K562 (cell line): ENCODE measurements around the gene HOXB3. TPM values are rescaled to one million over a fixed set of nuclear protein-coding genes. Genes with fewer than 3 reads are reported as not detected.

Source experiments
- ATAC-seq: fragments of 200-7000 bp; cut with Tn5 transposase; 3 replicates; pipeline ENCODE4 v1.9.1; 2020; ENCODE audit warnings: moderate library complexity
- BruUV-seq: library from RNA; stranded (reverse); fragments of 400-500 nt; replicated peaks from 2 replicates; lab custom pipeline; 2021; lab: Mats Ljungman, UMichigan
- CTCF ChIA-PET: fragments of 300-600 bp; formaldehyde crosslinking; extraction: SDS; loops from one replicate; lab custom pipeline; 2021; ENCODE audit warnings: low intra/inter-chr PET ratio; lab: Yijun Ruan, JAX
- POLR2A ChIA-PET: fragments of 300-600, 350-650 bp; sonication (Branson Sonifier 250); formaldehyde crosslinking; extraction: SDS; loops from one replicate; lab custom pipeline; 2021; ENCODE audit warnings: antibody characterized with exemption, inconsistent platforms; lab: Yijun Ruan, JAX
- DNase-seq, 4 experiments: peaks; one replicate each; pipeline versions ENCODE4 v3.0.0 to v3.0.0-alpha.2; 2011 to 2018; ENCODE audit warnings: low spot score in 3 of 4, mixed read lengths in 3 of 4; ENCODE audit errors: extremely low read depth in 1 of 4
- FAIRE-seq: peaks from 2 replicates; lab custom pipeline; 2011; peaks lifted over from hg19 to GRCh38; lab: Jason Lieb, UNC
- H2AFZ ChIP-seq: 2 replicates; pipeline ENCODE4 v1.6.0; 2011; ENCODE audit warnings: low read depth, low read length, control low read depth, inconsistent platforms
- H3K27ac ChIP-seq: fragments of 200-600 bp; 3 replicates; pipeline ENCODE4 v1.8.0; 2011; ENCODE audit warnings: low read depth, mild to moderate bottlenecking, control low read depth, inconsistent platforms, low read length, moderate library complexity, mixed read lengths; ENCODE audit errors: extremely low read depth
- H3K27me3 ChIP-seq, 2 experiments: fragments of 300-600 bp in 1 of 2; 2 replicates in 1 of 2; 3 replicates in 1 of 2; pipeline versions ENCODE4 v1.6.0 to v1.8.0; 2011; ENCODE audit warnings: inconsistent platforms in 2 of 2, low read length in 2 of 2, mild to moderate bottlenecking in 1 of 2, mixed read lengths in 1 of 2, moderate library complexity in 1 of 2; ENCODE audit not compliant: control insufficient read depth in 2 of 2, insufficient read depth in 2 of 2
- H3K36me3 ChIP-seq: fragments of 300-600 bp; 3 replicates; pipeline ENCODE4 v1.8.0; 2011; ENCODE audit warnings: mild to moderate bottlenecking, low read length, inconsistent platforms; ENCODE audit not compliant: control insufficient read depth, insufficient read depth
- H3K4me1 ChIP-seq, 2 experiments: fragments of 200-600 bp in 1 of 2; replicated peaks in 1 of 2; 2 replicates in 1 of 2; 3 replicates in 1 of 2; pipeline versions ENCODE4 v1.5.1 to v1.8.0; 2011; ENCODE audit warnings: inconsistent platforms in 2 of 2, low read length in 2 of 2, mild to moderate bottlenecking in 1 of 2, mixed read lengths in 1 of 2, moderate library complexity in 1 of 2; ENCODE audit not compliant: control insufficient read depth in 2 of 2, insufficient read depth in 2 of 2
- H3K4me2 ChIP-seq: 2 replicates; pipeline ENCODE4 v1.6.1; 2011; ENCODE audit warnings: low read length, control low read depth, inconsistent platforms, mixed read lengths; ENCODE audit not compliant: insufficient read depth
- H3K4me3 ChIP-seq: fragments of 200-600 bp; sonication (generic), shearing (Covaris generic); 2 replicates; pipeline ENCODE4 v1.5.1; 2016; ENCODE audit warnings: control low read depth, inconsistent platforms
- H3K79me2 ChIP-seq: fragments of 200-600 bp; 3 replicates; pipeline ENCODE4 v1.8.0; 2011; ENCODE audit warnings: low read length, inconsistent platforms; ENCODE audit not compliant: control insufficient read depth, insufficient read depth
- H3K9ac ChIP-seq, 2 experiments: 2 replicates each; pipeline versions ENCODE4 v1.6.0 to v1.6.1; 2011; ENCODE audit warnings: low read depth in 2 of 2, low read length in 2 of 2, control low read depth in 1 of 2, inconsistent platforms in 1 of 2, mild to moderate bottlenecking in 1 of 2, mixed read lengths in 1 of 2; ENCODE audit not compliant: insufficient read depth in 1 of 2
- H3K9me1 ChIP-seq: one replicate; pipeline ENCODE4 v1.6.0; 2011; ENCODE audit warnings: inconsistent platforms, mild to moderate bottlenecking, low read length, moderate library complexity; ENCODE audit not compliant: control insufficient read depth, insufficient read depth
- H3K9me3 ChIP-seq: replicated peaks from 2 replicates; pipeline ENCODE4 v1.5.1; 2011; ENCODE audit warnings: low read depth, low read length, inconsistent platforms; ENCODE audit not compliant: control insufficient read depth, insufficient read depth
- H4K20me1 ChIP-seq: replicated peaks from 2 replicates; pipeline ENCODE4 v1.6.1; 2011; ENCODE audit warnings: low read length, inconsistent platforms, mixed read lengths; ENCODE audit not compliant: control insufficient read depth, insufficient read depth
- ARHGAP35 ChIP-seq: fragments of 450-650 bp; IDR thresholded peaks from 2 replicates; pipeline ENCODE4 v1.6.1; 2018; ENCODE audit not compliant: partially characterized antibody
- CREB1 ChIP-seq, 2 experiments: sonication (generic) in 1 of 2; formaldehyde crosslinking in 1 of 2; IDR thresholded peaks; 2 replicates each; pipeline versions ENCODE4 v1.6.1 to v1.8.0; 2012 to 2022; ENCODE audit warnings: inconsistent platforms in 1 of 2, mild to moderate bottlenecking in 1 of 2, missing genetic modification reagents in 1 of 2, moderate library complexity in 1 of 2
- E2F6 ChIP-seq, 2 experiments: IDR thresholded peaks; 2 replicates each; pipeline ENCODE4 v1.6.1; 2011; ENCODE audit warnings: borderline replicate concordance in 1 of 2, control low read depth in 1 of 2, low read depth in 1 of 2, low read length in 1 of 2, mild to moderate bottlenecking in 1 of 2, mixed read lengths in 1 of 2, moderate library complexity in 1 of 2; ENCODE audit not compliant: insufficient read depth in 1 of 2, insufficient read length in 1 of 2, poor library complexity in 1 of 2, severe bottlenecking in 1 of 2; ENCODE audit errors: extremely low read depth in 1 of 2
- EP400 ChIP-seq: fragments of 450-650 bp; IDR thresholded peaks from 2 replicates; pipeline ENCODE4 v1.6.1; 2017; ENCODE audit warnings: antibody characterized with exemption, mild to moderate bottlenecking, moderate library complexity
- GTF2B ChIP-seq: IDR thresholded peaks from 2 replicates; pipeline ENCODE4 v1.6.1; 2011; ENCODE audit not compliant: insufficient read length; ENCODE audit errors: extremely low read depth
- GTF2E2 ChIP-seq: fragments of 200-800 bp; sonication (Bioruptor generic); IDR thresholded peaks from 2 replicates; pipeline ENCODE4 v1.6.1; 2016; ENCODE audit warnings: missing genetic modification characterization, missing compliant biosample characterization
- NFRKB ChIP-seq: fragments of 450-650 bp; IDR thresholded peaks from 2 replicates; pipeline ENCODE4 v1.6.1; 2016; ENCODE audit warnings: low read depth
- NUFIP1 ChIP-seq: fragments of 450-650 bp; IDR thresholded peaks from 2 replicates; pipeline ENCODE4 v1.6.1; 2018; ENCODE audit not compliant: partially characterized antibody
- PCBP1 ChIP-seq: fragments of 200-400 bp; formaldehyde crosslinking; IDR thresholded peaks from 2 replicates; pipeline ENCODE4 v1.6.1; 2018; ENCODE audit warnings: mild to moderate bottlenecking, low read depth, low read length; ENCODE audit not compliant: poor library complexity, severe bottlenecking
- TAF1 ChIP-seq: IDR thresholded peaks from 2 replicates; pipeline ENCODE4 v1.6.1; 2011; ENCODE audit warnings: mild to moderate bottlenecking, low read length, moderate library complexity; ENCODE audit not compliant: insufficient read depth, control insufficient read depth, severe bottlenecking; ENCODE audit errors: extremely low read depth
- USF2 ChIP-seq: sonication (generic); formaldehyde crosslinking; IDR thresholded peaks from 2 replicates; pipeline ENCODE4 v1.5.0; 2020; ENCODE audit warnings: missing genetic modification reagents
- YY1 ChIP-seq, 3 experiments: IDR thresholded peaks; 2 replicates each; pipeline ENCODE4 v1.6.1; 2011; ENCODE audit warnings: low read length in 2 of 3, mild to moderate bottlenecking in 2 of 3, moderate library complexity in 2 of 3, borderline replicate concordance in 1 of 3, control low read depth in 1 of 3, low read depth in 1 of 3; ENCODE audit not compliant: insufficient read depth in 3 of 3, insufficient replicate concordance in 2 of 3, control insufficient read depth in 1 of 3, insufficient read length in 1 of 3; ENCODE audit errors: extremely low read depth in 1 of 3
- ZFP30 ChIP-seq: fragments of 250-450 bp; sonication (Bioruptor Pico); IDR thresholded peaks from 2 replicates; pipeline ENCODE4 v1.8.0; 2022; ENCODE audit warnings: moderate library complexity, mild to moderate bottlenecking, inconsistent platforms, borderline replicate concordance
- ZNF197 ChIP-seq: fragments of 200-800 bp; sonication (Bioruptor generic); IDR thresholded peaks from 2 replicates; pipeline ENCODE4 v1.6.1; 2016; ENCODE audit warnings: low read depth, missing genetic modification characterization, missing compliant biosample characterization
- ZNF212 ChIP-seq: fragments of 450-650 bp; formaldehyde crosslinking; IDR thresholded peaks from 2 replicates; pipeline ENCODE4 v1.4.0; 2020; ENCODE audit warnings: mild to moderate bottlenecking
- ZNF316 ChIP-seq: fragments of 450-650 bp; IDR thresholded peaks from 2 replicates; pipeline ENCODE4 v1.6.1; 2016
- ZNF57 ChIP-seq: fragments of 450-650 bp; formaldehyde crosslinking; IDR thresholded peaks from 2 replicates; pipeline ENCODE4 v1.4.0; 2020; ENCODE audit warnings: mild to moderate bottlenecking, moderate library complexity
- ZNF75A ChIP-seq: fragments of 450-650 bp; formaldehyde crosslinking; IDR thresholded peaks from 2 replicates; pipeline ENCODE4 v1.4.0; 2020; ENCODE audit warnings: mild to moderate bottlenecking
- WGBS: fragments of 100-300 bp; shearing (Covaris generic); methylation state at CpG from one replicate; pipeline ENCODE4 v1.1.6; 2016; ENCODE audit warnings: low coverage, mixed read lengths; ENCODE audit not compliant: insufficient coverage; ENCODE audit errors: missing lambda C conversion rate; 5-methylcytosine and 5-hydroxymethylcytosine counted together
- in situ Hi-C: fragments of 300-500 bp; cut with MboI; formaldehyde crosslinking; loops from 4 replicates; pipeline ENCODE4 v1.15.0; 2018; ENCODE audit warnings: inconsistent platforms, mixed read lengths
- intact Hi-C: fragments of 100-400 bp; cut with micrococcal nuclease; formaldehyde crosslinking; loops from 2 replicates; pipeline ENCODE4 v1.14.2; 2022
- polyA plus RNA-seq, 8 experiments: library from polyadenylated mRNA; depleted of rRNA in 4 of 8; stranded (reverse) in 5 of 8; unstranded in 3 of 8; fragments of >200 nt; fragmentation: Nextera tagmentation in 2 of 8; fragmentation: Illumina TruSeq in 1 of 8; extraction: Ambion mirVana in 2 of 8; extraction: Trizol in 1 of 8; gene quantifications; 2 replicates each; pipeline versions ENCODE4 v1.2.1 to v1.2.3, GENCODE V29; 2011 to 2014; ENCODE audit warnings: inconsistent platforms in 1 of 8, missing spikeins in 1 of 8
- total RNA-seq, 7 experiments: library from RNA; depleted of rRNA in 6 of 7; stranded (reverse); fragments of >200 nt in 6 of 7; fragmentation: Illumina TruSeq in 2 of 7; extraction: Trizol in 2 of 7; gene quantifications; 2 replicates each; pipeline versions ENCODE4 v1.2.1 to v1.2.3, GENCODE V29; 2011 to 2021; ENCODE audit warnings: low replicate concordance in 1 of 7

Gene HOXB3
- total and polyA plus RNA-seq, 9 of the 15 experiments (the other 6 are each of a cell fraction or from before 2014, with no cell fraction given), result 2.4 to 41.3 (median 20.2) TPM

- Histone ChIP-seq H3K4me3 (peak within 1 kb of the TSS; percentile 71), H4K20me1 (no peaks in the 10 kb centered on the region), H3K4me1 (peaks cover 43 to 53% of the 10 kb centered on the region in 2 experiments), H3K36me3 (peaks cover 32% of the 10 kb centered on the region; the same call in 2 of the 3 replicates), H3K79me2 (peaks cover 98% of the 10 kb centered on the region), H2AFZ (peak within 1 kb of the TSS; percentile 61; the same call in 1 of the 2 replicates), H3K27ac (peak within 1 kb of the TSS; percentile 95), H3K9ac (peak within 1 kb of the TSS; percentile 95 to 97), H3K9me3 (no peaks in the 10 kb centered on the region), H3K9me1 (no peaks in the 10 kb centered on the region), H3K4me2 (peak within 1 kb of the TSS; percentile 93), H3K27me3 (no peaks in the 10 kb centered on the region)
- in situ Hi-C loops, result no loop called here
- under 1% methylated on average over 37 of the region's 58 CpGs for WGBS
- POLR2A ChIA-PET, result interaction anchor here (0.6 to 1.2 kb wide), 5 partner anchors 15 to 75 kb away, joined by 3 to 5 read pairs (median 3); partner anchors contain the start of gene HOXB5
- BruUV-seq, result no TSS peak
- peak; percentile 69 for FAIRE-seq
- DNase-seq, result peak; percentile 87 to 95 (median 90)
- CTCF ChIA-PET, result interaction anchor here (0.6 kb wide), 1 partner anchor 12 kb away, joined by 3 read pairs; no protein-coding TSS in a partner anchor
- peak; percentile 50 for ATAC-seq
- intact Hi-C loops, result no loop called here
- TF ChIP-seq NFRKB (no peak), E2F6 (IDR thresholded peaks at IDR 0.05; ENCODE audit: borderline replicate concordance in 1 of 2, extremely low read depth in 1 of 2, insufficient read depth in 1 of 2, insufficient read length in 1 of 2, low read depth in 1 of 2, low read length in 1 of 2, poor library complexity in 1 of 2, severe bottlenecking in 1 of 2) (peak in 1 of 2 experiments; percentile 67), ZNF197 (CRISPR knock-in tag) (no peak; the same call in 1 of the 2 replicates), USF2 (CRISPR knock-in tag) (peak; percentile 95), GTF2B (peak; percentile 45), NUFIP1 (no peak), YY1 (IDR thresholded peaks at IDR 0.05; ENCODE audit: borderline replicate concordance in 1 of 3, control insufficient read depth in 1 of 3, extremely low read depth in 1 of 3, insufficient read depth in 3 of 3, insufficient read length in 1 of 3, insufficient replicate concordance in 2 of 3, low read depth in 1 of 3, low read length in 2 of 3) (peak in 2 of 3 experiments; percentile 72 to 89), ZNF75A (no peak), ZFP30 (CRISPR knock-in tag) (no peak), ZNF212 (CRISPR knock-in tag) (0 out of 2 replicates have a peak, but pooled peaks have one; percentile 33), ZNF316 (no peak), EP400 (0 out of 2 replicates have a peak, but pooled peaks have one; percentile 27), CREB1 (IDR thresholded peaks at IDR 0.05) (no peak), CREB1 (CRISPR knock-in tag; IDR thresholded peaks at IDR 0.05) (no peak), ZNF57 (CRISPR knock-in tag) (no peak), PCBP1 (peak; percentile 41), TAF1 (peak; percentile 44), ARHGAP35 (no peak), GTF2E2 (tag) (peak; percentile 48; the same call in 1 of the 2 replicates)
Measured at GRCh38 chr17:48577946-48578615, 12.0 kb downstream of the HOXB3 start, which contains the start of gene HOXB4. Gene HOXB4, minus strand, starts transcription at chr17:48578350. Its CDS starts 31 bp downstream, at chr17:48578319.
